ENCODE measurements around the gene ASIC3.

Gene ASIC3

GRCh38 chr7:151056666-151057505, 8.6 kb downstream of the ASIC3 start:
- no peak for DNase-seq (ENCODE audit: low spot score)

- no peak for DNase-seq (ENCODE audit: low spot score)
These were observed 9.2 kb downstream of the ASIC3 start, which contains the start of gene CDK5 for GRCh38 chr7:151057506-151057988. Gene CDK5, minus strand, starts transcription at chr7:151057897. Its CDS starts 49 bp downstream, at chr7:151057848.

GRCh38 chr7:151057989-151058780, 9.9 kb downstream of the ASIC3 start:
- DNase-seq (ENCODE audit: low spot score), result peak; percentile 99

- no peak for DNase-seq (ENCODE audit: low spot score)
These were observed 10.5 kb downstream of the ASIC3 start for GRCh38 chr7:151058781-151059366.

GRCh38 chr7:151059367-151060112, 11.2 kb downstream of the ASIC3 start, which contains the start of gene SLC4A2:
Gene SLC4A2, plus strand, starts transcription at chr7:151059589. Its CDS starts 2,399 bp downstream, at chr7:151061988.
- DNase-seq (ENCODE audit: low spot score), result peak; percentile 94

GRCh38 chr7:151060113-151060415, 11.7 kb downstream of the ASIC3 start:
- DNase-seq (ENCODE audit: low spot score), result no peak

GRCh38 chr7:151060416-151061212, 12.3 kb downstream of the ASIC3 start:
- DNase-seq (ENCODE audit: low spot score), result no peak

- no peak for DNase-seq (ENCODE audit: low spot score)
These were observed 13.1 kb downstream of the ASIC3 start for GRCh38 chr7:151061213-151062110.

GRCh38 chr7:151062111-151062398, 13.7 kb downstream of the ASIC3 start:
- no peak for DNase-seq (ENCODE audit: low spot score)

- no peak for DNase-seq (ENCODE audit: low spot score)
These were observed 14.3 kb downstream of the ASIC3 start for GRCh38 chr7:151062399-151063211.

- no peak for DNase-seq (ENCODE audit: low spot score)
These were observed 14.9 kb downstream of the ASIC3 start for GRCh38 chr7:151063212-151063561.

GRCh38 chr7:151064454-151064853, 16.1 kb downstream of the ASIC3 start:
- DNase-seq (ENCODE audit: low spot score), result no peak

GRCh38 chr7:151064993-151065392, 16.7 kb downstream of the ASIC3 start:
- no peak for DNase-seq (ENCODE audit: low spot score)

GRCh38 chr7:151065516-151065915, 17.2 kb downstream of the ASIC3 start:
- no peak for DNase-seq (ENCODE audit: low spot score)

- DNase-seq (ENCODE audit: low spot score), result no peak
These were observed 18.1 kb downstream of the ASIC3 start for GRCh38 chr7:151066273-151066974.

GRCh38 chr7:151068069-151068773, 19.9 kb downstream of the ASIC3 start:
- DNase-seq (ENCODE audit: low spot score), result no peak

- no peak for DNase-seq (ENCODE audit: low spot score)
These were observed 21.7 kb downstream of the ASIC3 start for GRCh38 chr7:151069841-151070573.

All from left forelimb (tissue), 1 donor.